GM19099 (cell line): ENCODE results near the gene CPPED1.
A peak's percentile ranks its signal among the peaks of the same experiment; 100 is the strongest.

Experiments
- POLR2A ChIP-seq: IDR thresholded peaks from 3 replicates; pipeline ENCODE4 v1.6.1; 2011; ENCODE audit warnings: low read depth; ENCODE audit not compliant: insufficient read length; ENCODE audit errors: extremely low read depth

Gene CPPED1

GRCh38 chr16:12803203-12804093 lies at the start of gene CPPED1:
CPPED1 (minus strand) TSS chr16:12803887; CDS start chr16:12803776, 111 bp downstream.
- TF ChIP-seq POLR2A, result peak; percentile 81

- TF ChIP-seq POLR2A, result no peak
Measured at GRCh38 chr16:12850186-12850585, 46.5 kb upstream of the CPPED1 start.

GRCh38 chr16:12846592-12846991 lies 42.9 kb upstream of the CPPED1 start:
- no peak for TF ChIP-seq POLR2A

GRCh38 chr16:12845282-12845681 lies 41.6 kb upstream of the CPPED1 start:
- no peak for TF ChIP-seq POLR2A

GRCh38 chr16:12837756-12838155 lies 34.1 kb upstream of the CPPED1 start:
- TF ChIP-seq POLR2A, result no peak

GRCh38 chr16:12837291-12837690 lies 33.6 kb upstream of the CPPED1 start:
- TF ChIP-seq POLR2A, result no peak

GRCh38 chr16:12833926-12834325 lies 30.2 kb upstream of the CPPED1 start:
- no peak for TF ChIP-seq POLR2A

GRCh38 chr16:12829096-12829888 lies 25.6 kb upstream of the CPPED1 start:
- TF ChIP-seq POLR2A, result no peak

- TF ChIP-seq POLR2A, result no peak
Measured at GRCh38 chr16:12828206-12828605, 24.5 kb upstream of the CPPED1 start.

GRCh38 chr16:12826559-12826958 lies 22.9 kb upstream of the CPPED1 start:
- TF ChIP-seq POLR2A, result no peak

GRCh38 chr16:12819126-12820117 lies 15.7 kb upstream of the CPPED1 start:
- TF ChIP-seq POLR2A, result no peak

GRCh38 chr16:12818326-12818725 lies 14.6 kb upstream of the CPPED1 start:
- no peak for TF ChIP-seq POLR2A

GRCh38 chr16:12815361-12815760 lies 11.7 kb upstream of the CPPED1 start:
- TF ChIP-seq POLR2A, result no peak
